ENCODE results near the gene SATB1.

GRCh38 chr3:18398448-18398847 lies 26.7 kb downstream of the SATB1 start:
- TF ChIP-seq, protein P1, sequence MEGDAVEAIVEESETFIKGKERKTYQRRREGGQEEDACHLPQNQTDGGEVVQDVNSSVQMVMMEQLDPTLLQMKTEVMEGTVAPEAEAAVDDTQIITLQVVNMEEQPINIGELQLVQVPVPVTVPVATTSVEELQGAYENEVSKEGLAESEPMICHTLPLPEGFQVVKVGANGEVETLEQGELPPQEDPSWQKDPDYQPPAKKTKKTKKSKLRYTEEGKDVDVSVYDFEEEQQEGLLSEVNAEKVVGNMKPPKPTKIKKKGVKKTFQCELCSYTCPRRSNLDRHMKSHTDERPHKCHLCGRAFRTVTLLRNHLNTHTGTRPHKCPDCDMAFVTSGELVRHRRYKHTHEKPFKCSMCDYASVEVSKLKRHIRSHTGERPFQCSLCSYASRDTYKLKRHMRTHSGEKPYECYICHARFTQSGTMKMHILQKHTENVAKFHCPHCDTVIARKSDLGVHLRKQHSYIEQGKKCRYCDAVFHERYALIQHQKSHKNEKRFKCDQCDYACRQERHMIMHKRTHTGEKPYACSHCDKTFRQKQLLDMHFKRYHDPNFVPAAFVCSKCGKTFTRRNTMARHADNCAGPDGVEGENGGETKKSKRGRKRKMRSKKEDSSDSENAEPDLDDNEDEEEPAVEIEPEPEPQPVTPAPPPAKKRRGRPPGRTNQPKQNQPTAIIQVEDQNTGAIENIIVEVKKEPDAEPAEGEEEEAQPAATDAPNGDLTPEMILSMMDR (IDR thresholded peaks at IDR 0.05; ENCODE audit: low read length), result no peak
- TF ChIP-seq EZH2 (optimal IDR thresholded peaks at IDR 0.05; ENCODE audit: low read depth, low read length), result no peak
